ENCODE results near the gene PPP2R5B.

DNA sequence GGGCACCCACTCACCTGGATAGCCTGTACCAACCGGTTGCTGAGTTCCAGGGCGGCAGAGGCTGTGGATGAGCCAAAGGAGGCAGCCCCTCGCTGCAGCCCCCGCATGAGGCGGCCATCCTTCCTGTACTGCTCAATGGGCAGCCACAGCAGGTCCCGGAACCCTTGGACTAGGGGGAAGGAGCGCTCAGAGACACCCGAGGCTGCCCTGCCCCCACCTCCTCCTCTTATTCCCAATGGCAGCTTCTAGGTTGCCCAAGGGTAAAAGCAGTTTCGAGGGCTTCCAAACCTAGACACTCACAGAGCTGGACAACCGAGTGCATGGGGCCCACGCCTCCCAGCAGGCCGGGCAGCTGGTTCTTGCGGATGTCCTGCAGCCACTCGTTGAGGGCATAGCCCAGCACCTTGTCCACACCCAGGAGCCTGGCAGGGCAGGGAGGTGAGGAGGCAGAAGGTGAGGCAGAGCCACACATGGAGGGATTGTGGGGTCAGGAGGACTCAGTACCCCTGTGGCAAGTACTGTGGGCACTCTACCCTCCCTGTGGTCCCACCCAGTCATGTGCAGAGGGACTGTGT, 28.0 kb upstream of the PPP2R5B start:
- no peak for TF ChIP-seq ZNF423 (tag by site-specific recombination; IDR thresholded peaks at IDR 0.05)
- TF ChIP-seq, protein P1, sequence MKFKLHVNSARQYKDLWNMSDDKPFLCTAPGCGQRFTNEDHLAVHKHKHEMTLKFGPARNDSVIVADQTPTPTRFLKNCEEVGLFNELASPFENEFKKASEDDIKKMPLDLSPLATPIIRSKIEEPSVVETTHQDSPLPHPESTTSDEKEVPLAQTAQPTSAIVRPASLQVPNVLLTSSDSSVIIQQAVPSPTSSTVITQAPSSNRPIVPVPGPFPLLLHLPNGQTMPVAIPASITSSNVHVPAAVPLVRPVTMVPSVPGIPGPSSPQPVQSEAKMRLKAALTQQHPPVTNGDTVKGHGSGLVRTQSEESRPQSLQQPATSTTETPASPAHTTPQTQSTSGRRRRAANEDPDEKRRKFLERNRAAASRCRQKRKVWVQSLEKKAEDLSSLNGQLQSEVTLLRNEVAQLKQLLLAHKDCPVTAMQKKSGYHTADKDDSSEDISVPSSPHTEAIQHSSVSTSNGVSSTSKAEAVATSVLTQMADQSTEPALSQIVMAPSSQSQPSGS (tag by site-specific recombination; IDR thresholded peaks at IDR 0.05; ENCODE audit: low read depth): no peak
- no peak for TF ChIP-seq YY1 (tag by site-specific recombination; IDR thresholded peaks at IDR 0.05)
- TF ChIP-seq ZBTB48 (tag by site-specific recombination; IDR thresholded peaks at IDR 0.05): no peak
- TF ChIP-seq, protein P2, sequence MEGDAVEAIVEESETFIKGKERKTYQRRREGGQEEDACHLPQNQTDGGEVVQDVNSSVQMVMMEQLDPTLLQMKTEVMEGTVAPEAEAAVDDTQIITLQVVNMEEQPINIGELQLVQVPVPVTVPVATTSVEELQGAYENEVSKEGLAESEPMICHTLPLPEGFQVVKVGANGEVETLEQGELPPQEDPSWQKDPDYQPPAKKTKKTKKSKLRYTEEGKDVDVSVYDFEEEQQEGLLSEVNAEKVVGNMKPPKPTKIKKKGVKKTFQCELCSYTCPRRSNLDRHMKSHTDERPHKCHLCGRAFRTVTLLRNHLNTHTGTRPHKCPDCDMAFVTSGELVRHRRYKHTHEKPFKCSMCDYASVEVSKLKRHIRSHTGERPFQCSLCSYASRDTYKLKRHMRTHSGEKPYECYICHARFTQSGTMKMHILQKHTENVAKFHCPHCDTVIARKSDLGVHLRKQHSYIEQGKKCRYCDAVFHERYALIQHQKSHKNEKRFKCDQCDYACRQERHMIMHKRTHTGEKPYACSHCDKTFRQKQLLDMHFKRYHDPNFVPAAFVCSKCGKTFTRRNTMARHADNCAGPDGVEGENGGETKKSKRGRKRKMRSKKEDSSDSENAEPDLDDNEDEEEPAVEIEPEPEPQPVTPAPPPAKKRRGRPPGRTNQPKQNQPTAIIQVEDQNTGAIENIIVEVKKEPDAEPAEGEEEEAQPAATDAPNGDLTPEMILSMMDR (tag by site-specific recombination; IDR thresholded peaks at IDR 0.05): no peak
- TF ChIP-seq, protein P3, sequence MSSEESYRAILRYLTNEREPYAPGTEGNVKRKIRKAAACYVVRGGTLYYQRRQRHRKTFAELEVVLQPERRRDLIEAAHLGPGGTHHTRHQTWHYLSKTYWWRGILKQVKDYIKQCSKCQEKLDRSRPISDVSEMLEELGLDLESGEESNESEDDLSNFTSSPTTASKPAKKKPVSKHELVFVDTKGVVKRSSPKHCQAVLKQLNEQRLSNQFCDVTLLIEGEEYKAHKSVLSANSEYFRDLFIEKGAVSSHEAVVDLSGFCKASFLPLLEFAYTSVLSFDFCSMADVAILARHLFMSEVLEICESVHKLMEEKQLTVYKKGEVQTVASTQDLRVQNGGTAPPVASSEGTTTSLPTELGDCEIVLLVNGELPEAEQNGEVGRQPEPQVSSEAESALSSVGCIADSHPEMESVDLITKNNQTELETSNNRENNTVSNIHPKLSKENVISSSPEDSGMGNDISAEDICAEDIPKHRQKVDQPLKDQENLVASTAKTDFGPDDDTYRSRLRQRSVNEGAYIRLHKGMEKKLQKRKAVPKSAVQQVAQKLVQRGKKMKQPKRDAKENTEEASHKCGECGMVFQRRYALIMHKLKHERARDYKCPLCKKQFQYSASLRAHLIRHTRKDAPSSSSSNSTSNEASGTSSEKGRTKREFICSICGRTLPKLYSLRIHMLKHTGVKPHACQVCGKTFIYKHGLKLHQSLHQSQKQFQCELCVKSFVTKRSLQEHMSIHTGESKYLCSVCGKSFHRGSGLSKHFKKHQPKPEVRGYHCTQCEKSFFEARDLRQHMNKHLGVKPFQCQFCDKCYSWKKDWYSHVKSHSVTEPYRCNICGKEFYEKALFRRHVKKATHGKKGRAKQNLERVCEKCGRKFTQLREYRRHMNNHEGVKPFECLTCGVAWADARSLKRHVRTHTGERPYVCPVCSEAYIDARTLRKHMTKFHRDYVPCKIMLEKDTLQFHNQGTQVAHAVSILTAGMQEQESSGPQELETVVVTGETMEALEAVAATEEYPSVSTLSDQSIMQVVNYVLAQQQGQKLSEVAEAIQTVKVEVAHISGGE (tag by site-specific recombination; conservative IDR thresholded peaks at IDR 0.05; ENCODE audit: low read depth): no peak
- no peak for TF ChIP-seq ZNF324 (tag by site-specific recombination; IDR thresholded peaks at IDR 0.05)
- no peak for TF ChIP-seq ZBTB17 (tag by site-specific recombination; IDR thresholded peaks at IDR 0.05)
- no peak for TF ChIP-seq ZNF121 (tag by site-specific recombination; IDR thresholded peaks at IDR 0.05)
- TF ChIP-seq, protein P4, sequence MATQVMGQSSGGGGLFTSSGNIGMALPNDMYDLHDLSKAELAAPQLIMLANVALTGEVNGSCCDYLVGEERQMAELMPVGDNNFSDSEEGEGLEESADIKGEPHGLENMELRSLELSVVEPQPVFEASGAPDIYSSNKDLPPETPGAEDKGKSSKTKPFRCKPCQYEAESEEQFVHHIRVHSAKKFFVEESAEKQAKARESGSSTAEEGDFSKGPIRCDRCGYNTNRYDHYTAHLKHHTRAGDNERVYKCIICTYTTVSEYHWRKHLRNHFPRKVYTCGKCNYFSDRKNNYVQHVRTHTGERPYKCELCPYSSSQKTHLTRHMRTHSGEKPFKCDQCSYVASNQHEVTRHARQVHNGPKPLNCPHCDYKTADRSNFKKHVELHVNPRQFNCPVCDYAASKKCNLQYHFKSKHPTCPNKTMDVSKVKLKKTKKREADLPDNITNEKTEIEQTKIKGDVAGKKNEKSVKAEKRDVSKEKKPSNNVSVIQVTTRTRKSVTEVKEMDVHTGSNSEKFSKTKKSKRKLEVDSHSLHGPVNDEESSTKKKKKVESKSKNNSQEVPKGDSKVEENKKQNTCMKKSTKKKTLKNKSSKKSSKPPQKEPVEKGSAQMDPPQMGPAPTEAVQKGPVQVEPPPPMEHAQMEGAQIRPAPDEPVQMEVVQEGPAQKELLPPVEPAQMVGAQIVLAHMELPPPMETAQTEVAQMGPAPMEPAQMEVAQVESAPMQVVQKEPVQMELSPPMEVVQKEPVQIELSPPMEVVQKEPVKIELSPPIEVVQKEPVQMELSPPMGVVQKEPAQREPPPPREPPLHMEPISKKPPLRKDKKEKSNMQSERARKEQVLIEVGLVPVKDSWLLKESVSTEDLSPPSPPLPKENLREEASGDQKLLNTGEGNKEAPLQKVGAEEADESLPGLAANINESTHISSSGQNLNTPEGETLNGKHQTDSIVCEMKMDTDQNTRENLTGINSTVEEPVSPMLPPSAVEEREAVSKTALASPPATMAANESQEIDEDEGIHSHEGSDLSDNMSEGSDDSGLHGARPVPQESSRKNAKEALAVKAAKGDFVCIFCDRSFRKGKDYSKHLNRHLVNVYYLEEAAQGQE (tag by site-specific recombination; IDR thresholded peaks at IDR 0.05): no peak

All from HEK293 (cell line).